MM.1S (cell line): ENCODE measurements around the gene B3GNT5.

Experiments used
- DNase-seq: peaks from one replicate; pipeline ENCODE4 v3.0.0-alpha.2; 2015
- H2AFZ ChIP-seq: fragments of 300-600 bp; sonication (generic); 2 replicates; pipeline ENCODE4 v1.6.0; 2016; ENCODE audit warnings: antibody characterized with exemption, low read length
- H3F3A ChIP-seq: fragments of 300-600 bp; sonication (generic); 2 replicates; pipeline ENCODE4 v1.6.1; 2016; ENCODE audit warnings: mild to moderate bottlenecking, antibody characterized with exemption, low read length, moderate library complexity, mixed read lengths; ENCODE audit not compliant: insufficient read depth
- H3K27ac ChIP-seq: fragments of 300-600 bp; sonication (generic); 2 replicates; pipeline ENCODE4 v1.5.1; 2016; ENCODE audit warnings: mild to moderate bottlenecking, low read length
- H3K27me3 ChIP-seq: fragments of 300-600 bp; sonication (generic); replicated peaks from 2 replicates; pipeline ENCODE4 v1.6.0; 2016; ENCODE audit warnings: low read length; ENCODE audit not compliant: insufficient read depth
- H3K36me3 ChIP-seq: fragments of 300-600 bp; sonication (generic); replicated peaks from 2 replicates; pipeline ENCODE4 v1.6.1; 2016; ENCODE audit warnings: mild to moderate bottlenecking, low read length, mixed read lengths; ENCODE audit not compliant: insufficient read depth
- H3K4me1 ChIP-seq: fragments of 300-600 bp; sonication (generic); 2 replicates; pipeline ENCODE4 v1.6.1; 2016; ENCODE audit warnings: low read length, mixed read lengths
- H3K4me2 ChIP-seq: fragments of 300-600 bp; sonication (generic); 2 replicates; pipeline ENCODE4 v1.6.0; 2016; ENCODE audit warnings: low read depth, low read length
- H3K4me3 ChIP-seq: fragments of 300-600 bp; sonication (generic); 2 replicates; pipeline ENCODE4 v1.5.1; 2016; ENCODE audit warnings: low read length, mixed read lengths
- H3K79me2 ChIP-seq: fragments of 300-600 bp; sonication (generic); 2 replicates; pipeline ENCODE4 v1.6.1; 2016; ENCODE audit warnings: mixed run types, low read length, mixed read lengths
- H3K9ac ChIP-seq: fragments of 300-600 bp; sonication (generic); 2 replicates; pipeline ENCODE4 v1.6.1; 2016; ENCODE audit warnings: low read length, mixed read lengths
- H3K9me2 ChIP-seq: fragments of 300-600 bp; sonication (generic); replicated peaks from 2 replicates; pipeline ENCODE4 v1.6.1; 2016; ENCODE audit warnings: mild to moderate bottlenecking, low read length, mixed read lengths; ENCODE audit not compliant: insufficient read depth
- H3K9me3 ChIP-seq: fragments of 300-600 bp; sonication (generic); replicated peaks from 2 replicates; pipeline ENCODE4 v1.6.1; 2016; ENCODE audit warnings: mild to moderate bottlenecking, low read length, mixed read lengths; ENCODE audit not compliant: insufficient read depth
- H4K20me1 ChIP-seq: fragments of 300-600 bp; sonication (generic); 2 replicates; pipeline ENCODE4 v1.6.1; 2016; ENCODE audit warnings: mild to moderate bottlenecking, low read length, moderate library complexity, mixed read lengths; ENCODE audit not compliant: insufficient read depth
- EZH2 ChIP-seq: fragments of 300-600 bp; sonication (generic); optimal IDR thresholded peaks from 2 replicates; pipeline ENCODE3; 2017; ENCODE audit warnings: low read depth, mild to moderate bottlenecking, antibody characterized with exemption, low read length, mixed read lengths
- EZH2phosphoT487 ChIP-seq: fragments of 300-600 bp; sonication (generic); IDR thresholded peaks from 2 replicates; pipeline ENCODE4 v1.6.1; 2018; ENCODE audit warnings: antibody characterized with exemption, low read length
- TF ChIP-seq, protein P1 (sequence below): fragments of 300-600 bp; sonication (generic); IDR thresholded peaks from 2 replicates; pipeline ENCODE4 v1.5.1; 2016; ENCODE audit warnings: antibody characterized with exemption, low read length, mixed read lengths

The B3GNT5 gene

DNA sequence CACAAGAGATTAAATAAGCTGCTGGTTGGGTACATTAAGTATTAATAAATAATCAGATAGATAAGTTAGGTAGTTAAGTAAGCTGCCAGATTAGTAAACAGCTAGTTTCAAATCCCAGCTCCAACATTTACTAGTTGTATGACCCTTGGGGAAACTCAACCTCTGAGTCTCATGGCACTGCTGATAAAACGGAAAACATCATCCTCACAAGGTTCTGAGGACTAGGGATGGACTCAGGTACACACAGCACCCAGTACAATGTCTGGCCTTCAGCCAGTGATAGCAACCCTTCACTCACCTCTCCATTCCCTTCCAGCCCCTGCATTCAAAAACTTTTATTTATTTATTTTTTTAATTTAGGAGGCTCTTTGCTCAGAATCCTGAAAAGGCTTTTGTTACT is 32.3 kb downstream of the B3GNT5 start:
- Histone ChIP-seq H3F3A (peaks cover 18% of the 10 kb centered on the region), H3K4me2 (peak overlapping the region; percentile 54), H3K4me1 (peaks cover 22% of the 10 kb centered on the region), H3K27me3 (no peaks in the 10 kb centered on the region), H3K27ac (peak overlapping the region; percentile 66; the same call in 1 of the 2 replicates), H4K20me1 (no peaks in the 10 kb centered on the region), H3K9ac (peak overlapping the region; percentile 40; the same call in 1 of the 2 replicates), H3K79me2 (no peaks in the 10 kb centered on the region), H2AFZ (peak overlapping the region; percentile 25; the same call in 1 of the 2 replicates), H3K36me3 (no peaks in the 10 kb centered on the region), H3K9me3 (no peaks in the 10 kb centered on the region), H3K9me2 (no peaks in the 10 kb centered on the region), H3K4me3 (peak overlapping the region; percentile 31; the same call in 1 of the 2 replicates)
- DNase-seq = no peak
- TF ChIP-seq, protein P1, sequence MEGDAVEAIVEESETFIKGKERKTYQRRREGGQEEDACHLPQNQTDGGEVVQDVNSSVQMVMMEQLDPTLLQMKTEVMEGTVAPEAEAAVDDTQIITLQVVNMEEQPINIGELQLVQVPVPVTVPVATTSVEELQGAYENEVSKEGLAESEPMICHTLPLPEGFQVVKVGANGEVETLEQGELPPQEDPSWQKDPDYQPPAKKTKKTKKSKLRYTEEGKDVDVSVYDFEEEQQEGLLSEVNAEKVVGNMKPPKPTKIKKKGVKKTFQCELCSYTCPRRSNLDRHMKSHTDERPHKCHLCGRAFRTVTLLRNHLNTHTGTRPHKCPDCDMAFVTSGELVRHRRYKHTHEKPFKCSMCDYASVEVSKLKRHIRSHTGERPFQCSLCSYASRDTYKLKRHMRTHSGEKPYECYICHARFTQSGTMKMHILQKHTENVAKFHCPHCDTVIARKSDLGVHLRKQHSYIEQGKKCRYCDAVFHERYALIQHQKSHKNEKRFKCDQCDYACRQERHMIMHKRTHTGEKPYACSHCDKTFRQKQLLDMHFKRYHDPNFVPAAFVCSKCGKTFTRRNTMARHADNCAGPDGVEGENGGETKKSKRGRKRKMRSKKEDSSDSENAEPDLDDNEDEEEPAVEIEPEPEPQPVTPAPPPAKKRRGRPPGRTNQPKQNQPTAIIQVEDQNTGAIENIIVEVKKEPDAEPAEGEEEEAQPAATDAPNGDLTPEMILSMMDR = no peak
- no peak for TF ChIP-seq EZH2
- TF ChIP-seq EZH2phosphoT487 = no peak

DNA sequence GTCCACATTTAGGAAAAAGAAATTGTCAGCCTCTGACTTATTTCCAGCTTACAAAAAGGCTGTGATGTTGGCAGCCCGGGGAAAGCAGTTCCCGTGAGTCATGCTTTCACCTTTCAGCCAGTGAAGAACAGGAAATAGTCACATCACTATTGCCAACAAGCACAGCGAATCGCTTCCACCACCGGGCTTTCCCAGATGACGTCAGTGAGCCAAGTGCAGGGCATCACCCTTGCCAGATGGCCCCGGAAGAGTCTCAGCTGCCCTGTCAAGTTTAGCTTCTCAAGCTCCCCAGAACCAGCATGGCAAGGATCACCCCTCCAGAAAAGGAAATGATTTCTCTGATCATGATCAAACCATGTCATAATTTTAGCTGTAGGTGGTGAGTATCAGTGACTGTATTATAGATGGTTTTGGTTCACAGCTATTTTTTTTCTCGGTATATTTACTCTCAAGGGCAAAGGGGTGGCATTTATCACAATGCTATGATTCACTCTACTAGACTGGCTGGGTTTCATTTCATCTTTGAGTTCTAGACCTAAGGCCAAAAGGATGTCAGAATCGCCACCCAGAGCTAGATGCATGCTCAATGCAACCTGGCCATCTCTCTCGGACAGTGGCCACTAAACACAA is 32.9 kb downstream of the B3GNT5 start:
- Histone ChIP-seq H3K4me3 (peak overlapping the region; percentile 31), H2AFZ (peak overlapping the region; percentile 25)

DNA sequence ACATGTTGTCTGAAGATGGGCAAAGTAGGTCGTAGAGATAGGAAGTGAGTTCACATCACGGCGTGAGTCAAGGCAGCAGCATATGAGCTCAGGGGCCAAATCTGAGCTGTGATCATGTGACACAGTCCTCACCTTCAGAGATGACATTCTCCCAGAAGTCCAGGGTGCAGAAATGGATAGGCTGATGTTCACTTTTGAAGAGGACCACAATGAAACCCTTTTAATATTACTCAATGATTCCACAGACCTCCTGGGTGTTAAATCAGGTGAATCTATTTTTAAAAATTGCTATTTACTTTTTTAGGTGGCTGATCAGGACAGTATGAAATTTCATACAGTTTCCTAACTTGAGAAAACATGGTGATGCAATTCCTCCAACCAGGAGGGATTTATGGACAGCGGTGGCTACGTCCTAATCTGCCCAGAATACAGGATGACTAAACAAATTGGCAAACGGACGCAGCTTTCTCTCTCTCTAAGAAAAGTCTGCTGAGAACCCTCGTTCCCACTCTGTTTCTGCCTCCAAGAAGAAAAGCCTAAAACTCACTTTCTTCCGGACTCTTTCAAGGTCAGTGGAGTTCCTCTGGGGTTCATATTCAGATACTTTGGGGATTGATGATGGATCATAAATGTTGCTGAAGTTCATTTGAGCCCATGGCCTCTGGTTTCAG is 34.4 kb downstream of the B3GNT5 start:
- TF ChIP-seq, protein P1 = no peak
- TF ChIP-seq EZH2 = no peak
- no peak for TF ChIP-seq EZH2phosphoT487
- DNase-seq = no peak
- peaks cover 18% of the 10 kb centered on the region for H3F3A ChIP-seq

More for the DNA sequence above, 32.9 kb downstream of the B3GNT5 start:
- no peaks in the 10 kb centered on the region for H3K36me3 ChIP-seq
- TF ChIP-seq, protein P1 = no peak
- TF ChIP-seq EZH2 = no peak
- no peak for TF ChIP-seq EZH2phosphoT487
- H3K9me2 ChIP-seq = no peaks in the 10 kb centered on the region
- no peaks in the 10 kb centered on the region for H3K9me3 ChIP-seq
- H4K20me1 ChIP-seq = no peaks in the 10 kb centered on the region
- H3K27ac ChIP-seq = peak overlapping the region; percentile 66
- DNase-seq = peak; percentile 98
- peaks cover 22% of the 10 kb centered on the region for H3K4me1 ChIP-seq
- no peaks in the 10 kb centered on the region for H3K79me2 ChIP-seq
- no peaks in the 10 kb centered on the region for H3K27me3 ChIP-seq
- peak overlapping the region; percentile 54 for H3K4me2 ChIP-seq
- peak overlapping the region; percentile 40 for H3K9ac ChIP-seq
- H3F3A ChIP-seq = peaks cover 18% of the 10 kb centered on the region

More for the DNA sequence above, 34.4 kb downstream of the B3GNT5 start:
- Histone ChIP-seq H3K4me1 (peaks cover 22% of the 10 kb centered on the region), H3K27ac (no peak overlapping the region), H3K9me2 (no peaks in the 10 kb centered on the region), H3K4me3 (no peak overlapping the region), H4K20me1 (no peaks in the 10 kb centered on the region), H3K36me3 (no peaks in the 10 kb centered on the region), H2AFZ (no peak overlapping the region), H3K27me3 (no peaks in the 10 kb centered on the region), H3K9me3 (no peaks in the 10 kb centered on the region), H3K4me2 (no peak overlapping the region), H3K79me2 (no peaks in the 10 kb centered on the region), H3K9ac (no peak overlapping the region)
